Measurements from ENCODE around the gene DMWD.

The DMWD gene

GRCh38 chr19:45769821-45770191 lies 22.8 kb downstream of the DMWD start:
- no peak for TF ChIP-seq CTCF (IDR thresholded peaks at IDR 0.05)

- no peak for TF ChIP-seq CTCF (IDR thresholded peaks at IDR 0.05)
Measured at GRCh38 chr19:45768984-45769782, 23.5 kb downstream of the DMWD start, which contains the start of gene SIX5. TSS of gene SIX5 (minus strand) at chr19:45769252. CDS start at chr19:45768844, 408 bp downstream.

GRCh38 chr19:45768655-45768983 lies 24.0 kb downstream of the DMWD start:
- TF ChIP-seq CTCF (IDR thresholded peaks at IDR 0.05), result no peak

GRCh38 chr19:45767881-45768654 lies 24.6 kb downstream of the DMWD start:
- no peak for TF ChIP-seq CTCF (IDR thresholded peaks at IDR 0.05)

- no peak for TF ChIP-seq CTCF (IDR thresholded peaks at IDR 0.05)
Measured at GRCh38 chr19:45767410-45767880, 25.2 kb downstream of the DMWD start.

- TF ChIP-seq CTCF (IDR thresholded peaks at IDR 0.05), result no peak
Measured at GRCh38 chr19:45766869-45767346, 25.7 kb downstream of the DMWD start.

- no peak for TF ChIP-seq CTCF (IDR thresholded peaks at IDR 0.05)
Measured at GRCh38 chr19:45766296-45766868, 26.3 kb downstream of the DMWD start.
